GM15510 (cell line): ENCODE measurements around the gene TAOK1.

Experiments used
- POLR2A ChIP-seq: IDR thresholded peaks from 3 replicates; pipeline ENCODE4 v1.6.1; 2011; ENCODE audit warnings: borderline replicate concordance; ENCODE audit not compliant: insufficient read length; ENCODE audit errors: extremely low read depth

The TAOK1 gene

GRCh38 chr17:29588562-29589411, 198.6 kb downstream of the TAOK1 start:
- TF ChIP-seq POLR2A = no peak

- TF ChIP-seq POLR2A = peak; percentile 70
Measured at GRCh38 chr17:29589524-29590410, 199.6 kb downstream of the TAOK1 start, which contains the start of gene GIT1. Gene GIT1 (minus strand): TSS chr17:29589648. CDS start chr17:29589378, 270 bp downstream.

GRCh38 chr17:29590411-29591145, 200.4 kb downstream of the TAOK1 start:
- no peak for TF ChIP-seq POLR2A

- TF ChIP-seq POLR2A = no peak
Measured at GRCh38 chr17:29591146-29591736, 201.1 kb downstream of the TAOK1 start.

GRCh38 chr17:29591737-29592608, 201.8 kb downstream of the TAOK1 start:
- no peak for TF ChIP-seq POLR2A

- TF ChIP-seq POLR2A = peak; percentile 37
Measured at GRCh38 chr17:29592850-29593551, 202.8 kb downstream of the TAOK1 start, which contains the start of gene ANKRD13B. Gene ANKRD13B (plus strand): TSS chr17:29593132. CDS start chr17:29593622, 490 bp downstream.

- TF ChIP-seq POLR2A = no peak
Measured at GRCh38 chr17:29593591-29594518, 203.7 kb downstream of the TAOK1 start.

GRCh38 chr17:29594519-29595090, 204.4 kb downstream of the TAOK1 start:
- no peak for TF ChIP-seq POLR2A

- TF ChIP-seq POLR2A = no peak
Measured at GRCh38 chr17:29595107-29595942, 205.2 kb downstream of the TAOK1 start.

GRCh38 chr17:29595943-29596774, 206.0 kb downstream of the TAOK1 start:
- no peak for TF ChIP-seq POLR2A
